Stimulated activated CD4-positive, alpha-beta T cell treated with anti-CD3 and anti-CD28 coated beads, Interleukin-15, amount 100 ng/mL, for 24 hours (primary cell): ENCODE data around the gene SCN3A.

Experiments
- DNase-seq: peaks from one replicate; pipeline ENCODE4 v3.0.0-alpha.2; 2020

Gene SCN3A

GRCh38 chr2:165203689-165204559, at the start of gene SCN3A:
Gene SCN3A (minus strand): TSS chr2:165204050. CDS start chr2:165176394, 27,656 bp downstream.
- peak; percentile 8 for DNase-seq

GRCh38 chr2:165253178-165253577, 49.3 kb upstream of the SCN3A start:
- DNase-seq, result no peak

DNA sequence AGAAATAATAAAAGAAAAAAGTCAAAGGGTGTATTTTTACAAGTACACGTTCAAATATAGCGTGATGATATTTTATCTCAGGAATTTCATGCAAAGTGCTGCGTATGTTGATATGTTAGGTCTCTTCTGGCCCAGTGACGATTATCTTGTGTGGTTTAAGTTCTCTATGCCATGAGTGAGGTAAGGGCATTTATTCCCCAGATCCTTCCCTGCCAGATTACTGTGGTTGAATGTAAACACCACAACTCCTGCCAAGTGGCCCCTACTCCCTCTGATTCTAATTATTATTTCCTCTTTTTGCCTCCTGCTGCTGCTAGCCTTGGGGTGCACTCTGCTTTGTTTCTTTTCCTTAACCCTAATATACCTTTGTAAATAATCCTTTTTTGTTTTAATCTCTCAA, 47.5 kb upstream of the SCN3A start:
- DNase-seq, result no peak

DNA sequence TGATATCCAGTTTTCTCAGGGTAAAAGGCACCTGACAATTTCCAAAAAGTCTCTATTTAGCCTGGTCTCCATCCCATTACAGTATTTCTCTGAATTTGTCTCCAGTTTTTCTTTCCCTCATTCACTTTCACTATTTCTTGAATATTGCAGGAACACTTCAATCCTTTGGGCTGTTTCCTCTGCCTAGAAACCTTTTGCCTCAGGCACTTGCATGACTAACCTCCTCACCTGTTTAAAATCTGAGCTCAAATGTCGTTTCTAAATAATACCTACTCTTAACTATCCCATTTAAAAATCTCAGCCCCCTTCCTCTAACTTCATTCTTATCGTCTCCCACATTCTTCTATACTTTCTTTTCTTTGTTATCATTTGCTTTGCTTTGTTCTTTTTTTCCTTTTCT, 44.4 kb upstream of the SCN3A start:
- no peak for DNase-seq

DNA sequence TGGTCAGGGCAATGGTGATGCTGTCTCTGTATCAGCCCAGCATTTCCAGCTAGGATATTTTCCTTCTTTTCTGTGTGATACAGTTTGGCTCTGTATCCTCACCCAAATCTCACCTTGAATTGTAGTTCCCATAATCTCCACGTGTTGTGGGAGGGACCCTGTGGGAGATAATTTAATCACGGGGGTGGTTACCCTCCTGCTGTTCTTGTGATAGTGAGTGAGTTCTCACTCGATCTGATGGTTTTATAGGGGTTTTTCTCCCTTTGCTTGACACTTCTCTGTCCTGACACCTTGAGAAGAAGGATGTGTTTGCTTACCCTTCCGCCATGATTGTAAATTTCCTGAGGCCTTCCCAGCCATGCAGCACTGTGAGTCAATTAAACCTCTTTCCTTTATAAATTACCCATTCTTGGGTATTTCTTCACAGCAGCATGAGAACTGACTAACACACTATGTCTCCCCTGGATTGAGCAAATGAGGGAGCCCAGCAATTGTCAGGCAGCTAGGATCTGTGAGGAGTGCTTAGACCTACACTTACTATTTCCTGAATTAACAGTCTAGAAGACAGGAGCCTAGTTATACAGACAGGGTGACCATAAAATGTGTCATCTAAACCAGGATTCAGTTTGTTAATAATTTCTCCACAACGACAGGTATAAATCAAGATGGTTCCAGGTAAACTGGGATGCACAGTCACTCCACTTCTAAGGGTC, 41.4 kb upstream of the SCN3A start:
- no peak for DNase-seq

GRCh38 chr2:165240916-165241315, 37.1 kb upstream of the SCN3A start:
- no peak for DNase-seq

- DNase-seq, result no peak
Measured at GRCh38 chr2:165239856-165240515, 36.1 kb upstream of the SCN3A start.

GRCh38 chr2:165239230-165239629, 35.4 kb upstream of the SCN3A start, which contains the start of gene SCN2A:
Gene SCN2A (plus strand): TSS chr2:165239414. CDS start chr2:165295824, 56,410 bp downstream.
- DNase-seq, result no peak

- DNase-seq, result no peak
Measured at GRCh38 chr2:165238295-165238694, 34.4 kb upstream of the SCN3A start.

GRCh38 chr2:165237056-165237455, 33.2 kb upstream of the SCN3A start:
- DNase-seq, result no peak

- no peak for DNase-seq
Measured at GRCh38 chr2:165227571-165227970, 23.7 kb upstream of the SCN3A start.

DNA sequence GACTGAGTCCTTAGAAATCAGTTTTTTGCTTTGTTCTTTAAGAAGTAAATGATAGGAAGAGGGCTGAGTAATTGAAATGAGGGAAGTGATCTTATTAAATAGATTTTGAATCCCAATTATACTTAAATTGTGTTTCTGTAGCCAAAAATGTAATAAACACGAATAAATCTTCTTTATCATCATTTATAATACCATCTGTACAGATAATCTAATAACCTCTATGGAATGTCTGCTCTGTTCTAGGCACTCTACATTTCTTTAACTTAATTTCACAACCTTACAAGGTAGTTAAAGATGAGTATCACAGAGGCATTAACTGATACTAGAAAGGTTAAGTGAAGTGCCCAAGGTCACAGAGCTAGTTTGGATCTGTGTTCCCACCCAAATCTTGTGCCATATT, 21.1 kb upstream of the SCN3A start:
- no peak for DNase-seq

GRCh38 chr2:165219481-165219880, 15.6 kb upstream of the SCN3A start:
- DNase-seq, result no peak

GRCh38 chr2:165214093-165214492, 10.2 kb upstream of the SCN3A start:
- DNase-seq, result no peak

GRCh38 chr2:165208094-165208493, 4.2 kb upstream of the SCN3A start:
- no peak for DNase-seq

GRCh38 chr2:165205865-165206264, 2.0 kb upstream of the SCN3A start:
- no peak for DNase-seq

DNA sequence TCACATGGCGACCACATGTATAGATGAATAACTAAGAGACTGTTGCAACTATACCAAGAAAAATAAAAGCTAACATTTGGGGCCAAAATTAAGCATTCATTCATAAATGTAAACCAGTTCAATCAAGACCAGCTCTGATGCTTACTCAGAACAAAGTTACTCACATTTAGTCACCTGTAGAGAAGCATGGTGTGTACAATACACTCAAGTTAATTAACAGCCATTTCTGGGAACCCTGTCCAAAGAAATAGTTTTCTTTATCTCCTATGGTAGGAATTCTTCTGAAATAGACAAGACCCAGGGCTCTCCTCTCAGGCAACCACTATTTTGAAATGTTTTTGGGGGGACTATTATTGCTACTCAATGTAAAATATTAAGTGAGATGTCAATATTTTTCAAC, 1.6 kb downstream of the SCN3A start:
- no peak for DNase-seq

GRCh38 chr2:165198181-165198580, 5.7 kb downstream of the SCN3A start:
- no peak for DNase-seq

DNA sequence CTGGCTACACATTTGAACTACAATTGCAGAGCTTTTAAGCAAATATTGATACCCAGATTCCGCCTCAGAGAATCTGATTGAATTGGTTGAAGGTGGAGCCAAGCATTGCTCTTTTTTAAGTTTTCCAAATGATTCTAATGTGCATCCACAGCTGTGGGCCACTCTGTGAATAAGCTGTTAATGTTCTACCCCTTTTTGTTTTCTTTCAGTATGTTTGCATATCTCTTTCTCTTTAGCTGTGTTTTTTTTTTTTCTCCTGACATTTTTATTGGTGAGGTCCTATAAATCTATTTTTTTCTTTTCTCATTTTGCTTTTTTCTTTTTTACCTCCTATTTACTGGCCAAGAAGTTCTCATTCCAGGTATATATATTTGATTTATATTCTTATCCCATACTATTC, 6.5 kb downstream of the SCN3A start:
- no peak for DNase-seq

- no peak for DNase-seq
Measured at GRCh38 chr2:165196411-165196810, 7.4 kb downstream of the SCN3A start.

- no peak for DNase-seq
Measured at GRCh38 chr2:165193178-165193777, 10.6 kb downstream of the SCN3A start.

DNA sequence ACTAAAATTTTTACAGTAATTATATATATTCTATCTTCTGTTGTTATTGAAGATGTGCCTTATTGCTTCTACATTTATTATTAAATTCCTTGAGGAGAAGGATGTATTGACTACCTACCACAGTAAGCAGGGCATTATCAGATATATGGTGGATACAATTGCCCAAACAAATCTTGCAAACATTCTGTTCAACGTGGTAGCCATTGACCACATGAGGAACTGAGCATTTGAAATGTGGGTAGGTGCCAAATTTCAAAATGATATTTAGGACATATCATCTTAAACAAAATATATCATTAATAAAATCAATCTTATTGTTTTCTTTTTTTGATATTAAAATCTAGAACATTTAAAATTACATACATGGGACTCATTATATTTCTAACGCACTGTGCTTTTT, 11.1 kb downstream of the SCN3A start:
- no peak for DNase-seq

DNA sequence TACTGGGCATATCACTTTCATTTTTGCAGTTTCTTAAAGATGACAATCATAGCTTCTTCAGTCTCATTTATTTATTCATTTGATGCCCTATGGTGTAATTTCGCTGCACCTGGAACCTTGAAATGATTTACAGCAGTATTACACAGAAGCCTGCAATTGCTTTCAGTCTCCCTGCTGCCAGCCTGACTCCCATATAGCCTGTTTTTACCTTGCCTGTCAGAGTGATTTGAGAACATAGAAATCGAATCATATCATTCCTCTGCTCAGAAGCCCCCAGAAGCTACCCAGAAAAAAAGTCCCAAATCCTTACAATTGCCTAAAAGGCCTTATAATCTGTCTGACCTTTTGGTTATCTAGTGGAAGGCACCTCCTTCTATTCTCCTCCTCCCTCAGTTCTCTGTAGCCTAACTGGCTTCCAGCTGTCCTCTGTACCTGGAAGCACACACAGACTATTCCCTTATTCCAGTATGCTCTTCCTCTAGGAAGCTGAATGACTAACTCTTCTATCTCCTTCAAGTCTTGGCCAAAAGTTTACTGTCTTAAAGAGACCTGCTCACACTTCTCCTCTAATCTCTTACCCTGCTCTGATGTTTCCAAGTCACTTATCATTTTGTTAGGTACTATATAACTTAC, 12.6 kb downstream of the SCN3A start:
- DNase-seq, result no peak
